SK-N-SH (cell line): ENCODE data around the gene TPPP. TPM values are rescaled to one million over a fixed set of nuclear protein-coding genes. Genes with fewer than 3 reads are reported as not detected.

ENCODE experiments used
- CTCF ChIA-PET: fragments of 300-600, 350-600 bp; formaldehyde crosslinking; extraction: SDS; loops from one replicate; lab custom pipeline; 2021; lab: Yijun Ruan, JAX
- POLR2A ChIA-PET: fragments of 350-600 bp; sonication (Branson Sonifier 250); formaldehyde crosslinking; extraction: SDS; loops from one replicate; lab custom pipeline; 2020; ENCODE audit warnings: antibody characterized with exemption, inconsistent platforms; lab: Yijun Ruan, JAX
- DNase-seq: peaks from one replicate; pipeline ENCODE4 v3.0.0; 2012
- H2AFZ ChIP-seq: fragments of 200-600 bp; sonication (generic); 2 replicates; pipeline ENCODE4 v1.8.1; 2016; ENCODE audit warnings: antibody characterized with exemption, mild to moderate bottlenecking, low read depth
- H3F3A ChIP-seq: fragments of 200-600 bp; sonication (generic); replicated peaks from 2 replicates; pipeline ENCODE3; 2016; ENCODE audit warnings: antibody characterized with exemption, mild to moderate bottlenecking; ENCODE audit not compliant: insufficient read depth
- H3K27ac ChIP-seq, 2 experiments: fragments of 200-500 bp in 1 of 2; fragments of 200-600 bp in 1 of 2; sonication (Bioruptor generic) in 1 of 2; sonication (generic), shearing (Covaris generic) in 1 of 2; 2 replicates each; pipeline versions ENCODE4 v1.5.1 to v1.6.1; 2014 to 2016; ENCODE audit warnings: low read depth in 2 of 2, inconsistent platforms in 1 of 2, low read length in 1 of 2, mild to moderate bottlenecking in 1 of 2, mixed read lengths in 1 of 2
- H3K27me3 ChIP-seq: fragments of 200-600 bp; sonication (generic), shearing (Covaris generic); 2 replicates; pipeline ENCODE4 v1.6.1; 2016; ENCODE audit warnings: mixed run types; ENCODE audit not compliant: insufficient read depth
- H3K36me3 ChIP-seq, 2 experiments: fragments of 200-500 bp in 1 of 2; fragments of 200-600 bp in 1 of 2; sonication (Bioruptor generic) in 1 of 2; sonication (generic) in 1 of 2; replicated peaks in 1 of 2; 2 replicates each; pipeline versions ENCODE3 to v1.5.1; 2014 to 2016; ENCODE audit warnings: low read length in 1 of 2, mild to moderate bottlenecking in 1 of 2; ENCODE audit not compliant: insufficient read depth in 2 of 2, control insufficient read depth in 1 of 2
- H3K4me1 ChIP-seq, 2 experiments: fragments of 200-500 bp in 1 of 2; fragments of 200-600 bp in 1 of 2; sonication (Bioruptor generic) in 1 of 2; sonication (generic), shearing (Covaris generic) in 1 of 2; 2 replicates each; pipeline versions ENCODE4 v1.5.1 to v1.6.1; 2014 to 2016; ENCODE audit warnings: low read depth in 1 of 2, low read length in 1 of 2, mixed run types in 1 of 2; ENCODE audit not compliant: insufficient read depth in 2 of 2, control insufficient read depth in 1 of 2
- H3K4me2 ChIP-seq: fragments of 200-600 bp; sonication (generic), shearing (Covaris generic); 2 replicates; pipeline ENCODE4 v1.6.1; 2017; ENCODE audit warnings: mixed run types
- H3K4me3 ChIP-seq, 2 experiments: fragments of 200-500 bp in 1 of 2; fragments of 200-600 bp in 1 of 2; sonication (Bioruptor generic) in 1 of 2; sonication (generic), shearing (Covaris generic) in 1 of 2; 2 replicates each; pipeline versions ENCODE4 v1.5.1 to v1.8.1; 2014 to 2016; ENCODE audit warnings: low read depth in 2 of 2, inconsistent platforms in 1 of 2, low read length in 1 of 2, mild to moderate bottlenecking in 1 of 2, mixed read lengths in 1 of 2, moderate library complexity in 1 of 2
- H3K79me2 ChIP-seq: fragments of 200-600 bp; sonication (generic); 2 replicates; pipeline ENCODE4 v1.8.1; 2017; ENCODE audit warnings: mild to moderate bottlenecking; ENCODE audit not compliant: insufficient read depth
- H3K9ac ChIP-seq: fragments of 200-600 bp; sonication (generic); 2 replicates; pipeline ENCODE4 v1.6.1; 2017; ENCODE audit warnings: mixed run types
- H3K9me2 ChIP-seq: fragments of 200-600 bp; sonication (generic); 2 replicates; pipeline ENCODE4 v1.6.1; 2017; ENCODE audit warnings: mixed run types
- H3K9me3 ChIP-seq: fragments of 200-600 bp; sonication (generic); 2 replicates; pipeline ENCODE4 v1.6.1; 2017; ENCODE audit warnings: mixed run types, mild to moderate bottlenecking, moderate library complexity
- H4K20me1 ChIP-seq: fragments of 200-600 bp; sonication (generic); 2 replicates; pipeline ENCODE4 v1.6.1; 2017; ENCODE audit warnings: mild to moderate bottlenecking, mixed run types; ENCODE audit not compliant: insufficient read depth
- CHD2 ChIP-seq: fragments of 150-350 bp; IDR thresholded peaks from 2 replicates; pipeline ENCODE4 v1.6.1; 2018; ENCODE audit warnings: low read length; ENCODE audit not compliant: partially characterized antibody
- ELF1 ChIP-seq: IDR thresholded peaks from 2 replicates; pipeline ENCODE4 v1.4.0; 2012
- EP300 ChIP-seq, 2 experiments: IDR thresholded peaks; 2 replicates each; pipeline versions ENCODE4 v1.4.0 to v1.6.1; 2012; ENCODE audit warnings: borderline replicate concordance in 1 of 2, low read depth in 1 of 2, low read length in 1 of 2
- FOSL2 ChIP-seq: IDR thresholded peaks from 2 replicates; pipeline ENCODE4 v1.4.0; 2012; ENCODE audit warnings: low read depth, mild to moderate bottlenecking, moderate library complexity, borderline replicate concordance
- FOXJ3 ChIP-seq: sonication (generic); formaldehyde crosslinking; IDR thresholded peaks from 2 replicates; pipeline ENCODE4 v1.5.1; 2020; ENCODE audit warnings: mild to moderate bottlenecking, missing genetic modification reagents
- FOXM1 ChIP-seq: IDR thresholded peaks from 2 replicates; pipeline ENCODE4 v1.4.0; 2012; ENCODE audit warnings: low read depth, mild to moderate bottlenecking
- GATA2 ChIP-seq: sonication (generic); formaldehyde crosslinking; IDR thresholded peaks from 2 replicates; pipeline ENCODE4 v1.5.0; 2020; ENCODE audit warnings: mild to moderate bottlenecking, missing genetic modification reagents
- JUND ChIP-seq: IDR thresholded peaks from 2 replicates; pipeline ENCODE4 v1.4.0; 2012
- MXI1 ChIP-seq: IDR thresholded peaks from 2 replicates; pipeline ENCODE4 v1.6.1; 2012; ENCODE audit warnings: mild to moderate bottlenecking, low read depth, low read length, improper control_type of control experiment
- POLR2AphosphoS5 ChIP-seq: IDR thresholded peaks from 2 replicates; pipeline ENCODE4 v1.6.1; 2012; ENCODE audit warnings: low read depth, low read length
- RFX5 ChIP-seq: IDR thresholded peaks from 2 replicates; pipeline ENCODE4 v1.6.1; 2012; ENCODE audit warnings: mild to moderate bottlenecking, improper control_type of control experiment, low read length
- RXRA ChIP-seq: IDR thresholded peaks from 2 replicates; pipeline ENCODE4 v1.4.0; 2012; ENCODE audit warnings: low read depth, mild to moderate bottlenecking, borderline replicate concordance
- SIN3A ChIP-seq: IDR thresholded peaks from 2 replicates; pipeline ENCODE4 v1.6.1; 2012; ENCODE audit warnings: low read depth, mild to moderate bottlenecking, low read length, moderate library complexity, borderline replicate concordance
- SMC3 ChIP-seq: IDR thresholded peaks from 2 replicates; pipeline ENCODE4 v1.6.1; 2012; ENCODE audit warnings: low read depth, low read length, improper control_type of control experiment
- TCF12 ChIP-seq: IDR thresholded peaks from 2 replicates; pipeline ENCODE4 v1.4.0; 2012
- TEAD4 ChIP-seq: IDR thresholded peaks from 2 replicates; pipeline ENCODE4 v1.4.0; 2012; ENCODE audit warnings: mild to moderate bottlenecking, borderline replicate concordance; ENCODE audit not compliant: insufficient read depth
- USF1 ChIP-seq: IDR thresholded peaks from 2 replicates; pipeline ENCODE4 v1.4.0; 2012; ENCODE audit warnings: low read depth, borderline replicate concordance
- YY1 ChIP-seq: IDR thresholded peaks from 2 replicates; pipeline ENCODE4 v1.4.0; 2012; ENCODE audit warnings: low read depth, mild to moderate bottlenecking
- WGBS: methylation state at CpG from one replicate; pipeline ENCODE4 v1.1.6; 2017; ENCODE audit warnings: low lambda C conversion rate; 5-methylcytosine and 5-hydroxymethylcytosine counted together
- polyA plus RNA-seq, 3 experiments: library from polyadenylated mRNA; depleted of rRNA; stranded (reverse); fragments of >200 nt; gene quantifications; 2 replicates each; pipeline ENCODE4 v1.2.3, GENCODE V29; 2012
- TF ChIP-seq, protein P1 (sequence below): fragments of 150-350 bp; IDR thresholded peaks from 2 replicates; pipeline ENCODE4 v1.6.1; 2016; ENCODE audit warnings: mild to moderate bottlenecking, low read depth, low read length
- TF ChIP-seq, protein P2 (sequence below): IDR thresholded peaks from 2 replicates; pipeline ENCODE4; 2012
- TF ChIP-seq, protein P3 (sequence below): IDR thresholded peaks from 2 replicates; pipeline ENCODE4 v1.6.1; 2012; ENCODE audit warnings: mild to moderate bottlenecking, low read depth, low read length, moderate library complexity

Gene TPPP
- polyA plus RNA-seq, 1 of the 3 experiments (the other 2 are of a cell fraction), result 0.05 TPM

DNA sequence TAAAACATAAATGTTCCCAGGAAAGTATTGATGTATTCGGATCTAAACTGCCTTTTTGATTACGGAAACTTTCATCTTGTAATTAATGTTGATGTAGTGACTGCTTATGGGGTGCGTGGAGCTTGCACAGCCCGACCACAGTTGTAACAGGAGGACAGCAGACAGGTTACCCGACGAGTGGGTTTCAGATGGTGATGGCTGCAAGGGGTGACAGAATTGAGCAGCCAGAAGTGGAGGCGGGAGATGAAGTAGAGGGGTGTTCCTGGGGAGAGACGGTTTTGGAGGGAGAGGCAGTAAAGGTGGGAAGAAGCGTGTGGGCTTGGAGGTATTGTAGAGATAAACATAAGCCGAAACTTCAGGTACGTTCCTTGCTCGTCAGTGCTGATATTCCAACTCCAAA lies 75.3 kb downstream of the TPPP start:
- Histone ChIP-seq H4K20me1 (no peaks in the 10 kb centered on the region), H3K27ac (no peak overlapping the region)
- no peak for DNase-seq
- TF ChIP-seq GATA2 (CRISPR knock-in tag) (no peak), TEAD4 (no peak), RFX5 (no peak), JUND (no peak), CHD2 (no peak), TCF12 (no peak), YY1 (no peak)
- TF ChIP-seq, protein P1, sequence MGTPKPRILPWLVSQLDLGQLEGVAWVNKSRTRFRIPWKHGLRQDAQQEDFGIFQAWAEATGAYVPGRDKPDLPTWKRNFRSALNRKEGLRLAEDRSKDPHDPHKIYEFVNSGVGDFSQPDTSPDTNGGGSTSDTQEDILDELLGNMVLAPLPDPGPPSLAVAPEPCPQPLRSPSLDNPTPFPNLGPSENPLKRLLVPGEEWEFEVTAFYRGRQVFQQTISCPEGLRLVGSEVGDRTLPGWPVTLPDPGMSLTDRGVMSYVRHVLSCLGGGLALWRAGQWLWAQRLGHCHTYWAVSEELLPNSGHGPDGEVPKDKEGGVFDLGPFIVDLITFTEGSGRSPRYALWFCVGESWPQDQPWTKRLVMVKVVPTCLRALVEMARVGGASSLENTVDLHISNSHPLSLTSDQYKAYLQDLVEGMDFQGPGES, result no peak
- TF ChIP-seq, protein P2, sequence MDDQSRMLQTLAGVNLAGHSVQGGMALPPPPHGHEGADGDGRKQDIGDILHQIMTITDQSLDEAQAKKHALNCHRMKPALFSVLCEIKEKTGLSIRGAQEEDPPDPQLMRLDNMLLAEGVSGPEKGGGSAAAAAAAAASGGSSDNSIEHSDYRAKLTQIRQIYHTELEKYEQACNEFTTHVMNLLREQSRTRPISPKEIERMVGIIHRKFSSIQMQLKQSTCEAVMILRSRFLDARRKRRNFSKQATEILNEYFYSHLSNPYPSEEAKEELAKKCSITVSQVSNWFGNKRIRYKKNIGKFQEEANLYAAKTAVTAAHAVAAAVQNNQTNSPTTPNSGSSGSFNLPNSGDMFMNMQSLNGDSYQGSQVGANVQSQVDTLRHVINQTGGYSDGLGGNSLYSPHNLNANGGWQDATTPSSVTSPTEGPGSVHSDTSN, result no peak
- TF ChIP-seq, all 33 proteins: peak for 0
- Histone ChIP-seq H3K27me3 (no peaks in the 10 kb centered on the region), H3K9ac (no peak overlapping the region), H3K4me3 (no peak overlapping the region), H3K9me3 (no peaks in the 10 kb centered on the region; the same call in 1 of the 2 replicates), H3K9me2 (no peaks in the 10 kb centered on the region), H3K79me2 (peaks cover 46% of the 10 kb centered on the region), H3K4me2 (no peak overlapping the region), H2AFZ (no peak overlapping the region), H3K36me3 (peaks cover 0 to 10% of the 10 kb centered on the region in 2 experiments), H3F3A (no peaks in the 10 kb centered on the region), H3K4me1 (peaks cover 0 to 2% of the 10 kb centered on the region in 2 experiments; a peak in 1 of 4 replicates)
- POLR2A ChIA-PET, result no interaction called here
- 96% methylated on average over 12 of the region's 12 CpGs for WGBS
- CTCF ChIA-PET, result no interaction called here

DNA sequence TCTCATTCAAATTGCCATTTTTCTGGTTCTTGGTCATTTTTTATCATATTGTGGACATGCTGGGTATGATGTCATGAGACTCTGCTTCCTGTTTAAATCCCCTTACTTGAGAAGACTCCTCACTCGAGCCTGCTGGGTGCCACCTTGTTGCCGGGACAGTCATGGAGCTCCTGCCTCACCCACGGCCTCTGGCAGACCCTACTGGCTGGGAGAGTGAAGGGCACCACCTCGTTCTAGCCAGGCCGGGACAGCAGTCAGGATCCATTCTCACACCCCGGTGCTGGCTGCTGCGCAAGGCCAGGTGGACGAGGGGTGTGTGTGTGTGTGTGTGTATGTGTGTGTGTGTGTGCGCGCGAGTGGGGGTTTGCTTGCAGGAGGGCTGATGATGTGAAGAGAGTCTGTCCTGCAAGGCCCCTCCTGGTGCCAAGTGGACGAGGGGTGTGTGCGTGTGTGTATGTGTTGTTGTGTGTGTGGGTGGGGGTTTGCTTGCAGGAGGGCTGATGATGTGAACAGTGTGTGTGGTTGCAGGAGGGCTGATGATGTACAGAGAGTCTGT lies 76.6 kb downstream of the TPPP start:
- Histone ChIP-seq H3K27me3 (no peaks in the 10 kb centered on the region), H3K79me2 (peaks cover 51% of the 10 kb centered on the region), H3F3A (no peaks in the 10 kb centered on the region), H3K36me3 (peaks cover 0 to 10% of the 10 kb centered on the region in 2 experiments), H3K27ac (no peak overlapping the region), H3K4me1 (peaks cover 0 to 4% of the 10 kb centered on the region in 2 experiments; a peak in 1 of 4 replicates), H2AFZ (no peak overlapping the region), H3K4me2 (no peak overlapping the region), H3K4me3 (no peak overlapping the region), H3K9ac (no peak overlapping the region), H3K9me3 (no peaks in the 10 kb centered on the region; the same call in 1 of the 2 replicates), H3K9me2 (no peaks in the 10 kb centered on the region), H4K20me1 (no peaks in the 10 kb centered on the region)
- DNase-seq, result no peak
- ChIA-PET POLR2A (no interaction called here), CTCF (interaction anchor here (0.7 kb wide), 1 partner anchor 10 kb away, joined by 3 read pairs; no protein-coding TSS in a partner anchor)
- WGBS, result 79% methylated on average over 13 of the region's 13 CpGs
- TF ChIP-seq USF1 (no peak), FOXJ3 (no peak), FOXM1 (no peak), YY1 (no peak), MXI1 (no peak), SIN3A (no peak), EP300 (IDR thresholded peaks at IDR 0.05; ENCODE audit: borderline replicate concordance in 1 of 2, low read depth in 1 of 2, low read length in 1 of 2) (no peak), RXRA (no peak), POLR2AphosphoS5 (no peak), SMC3 (no peak), CHD2 (no peak), JUND (no peak), FOSL2 (no peak), ELF1 (no peak)
- TF ChIP-seq, protein P3, sequence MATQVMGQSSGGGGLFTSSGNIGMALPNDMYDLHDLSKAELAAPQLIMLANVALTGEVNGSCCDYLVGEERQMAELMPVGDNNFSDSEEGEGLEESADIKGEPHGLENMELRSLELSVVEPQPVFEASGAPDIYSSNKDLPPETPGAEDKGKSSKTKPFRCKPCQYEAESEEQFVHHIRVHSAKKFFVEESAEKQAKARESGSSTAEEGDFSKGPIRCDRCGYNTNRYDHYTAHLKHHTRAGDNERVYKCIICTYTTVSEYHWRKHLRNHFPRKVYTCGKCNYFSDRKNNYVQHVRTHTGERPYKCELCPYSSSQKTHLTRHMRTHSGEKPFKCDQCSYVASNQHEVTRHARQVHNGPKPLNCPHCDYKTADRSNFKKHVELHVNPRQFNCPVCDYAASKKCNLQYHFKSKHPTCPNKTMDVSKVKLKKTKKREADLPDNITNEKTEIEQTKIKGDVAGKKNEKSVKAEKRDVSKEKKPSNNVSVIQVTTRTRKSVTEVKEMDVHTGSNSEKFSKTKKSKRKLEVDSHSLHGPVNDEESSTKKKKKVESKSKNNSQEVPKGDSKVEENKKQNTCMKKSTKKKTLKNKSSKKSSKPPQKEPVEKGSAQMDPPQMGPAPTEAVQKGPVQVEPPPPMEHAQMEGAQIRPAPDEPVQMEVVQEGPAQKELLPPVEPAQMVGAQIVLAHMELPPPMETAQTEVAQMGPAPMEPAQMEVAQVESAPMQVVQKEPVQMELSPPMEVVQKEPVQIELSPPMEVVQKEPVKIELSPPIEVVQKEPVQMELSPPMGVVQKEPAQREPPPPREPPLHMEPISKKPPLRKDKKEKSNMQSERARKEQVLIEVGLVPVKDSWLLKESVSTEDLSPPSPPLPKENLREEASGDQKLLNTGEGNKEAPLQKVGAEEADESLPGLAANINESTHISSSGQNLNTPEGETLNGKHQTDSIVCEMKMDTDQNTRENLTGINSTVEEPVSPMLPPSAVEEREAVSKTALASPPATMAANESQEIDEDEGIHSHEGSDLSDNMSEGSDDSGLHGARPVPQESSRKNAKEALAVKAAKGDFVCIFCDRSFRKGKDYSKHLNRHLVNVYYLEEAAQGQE, result no peak
- TF ChIP-seq, protein P2, result no peak
